Measurements from ENCODE around the gene UQCRQ. TPM values are rescaled to one million over a fixed set of nuclear protein-coding genes. Genes with fewer than 3 reads are reported as not detected.
A peak's percentile ranks its signal among the peaks of the same experiment; 100 is the strongest.

The UQCRQ gene
- total and polyA plus RNA-seq, 2 of the 13 experiments (the other 11 are each of a cell fraction or from before 2014, with no cell fraction given), result 257 to 575 TPM

- TF ChIP-seq GFI1 (CRISPR knock-in tag; IDR thresholded peaks at IDR 0.05; ENCODE audit: borderline replicate concordance), result no peak
- no peak for TF ChIP-seq RORA (CRISPR knock-in tag; IDR thresholded peaks at IDR 0.05)
- no peak for TF ChIP-seq AGO1 (IDR thresholded peaks at IDR 0.05; ENCODE audit: low read depth, low read length, poor library complexity, severe bottlenecking)
- TF ChIP-seq ZSCAN21 (CRISPR knock-in tag; IDR thresholded peaks at IDR 0.05; ENCODE audit: borderline replicate concordance), result no peak
- TF ChIP-seq ZKSCAN5 (CRISPR knock-in tag; IDR thresholded peaks at IDR 0.05), result no peak
Observed at GRCh38 chr5:132877466-132877865, 11.0 kb downstream of the UQCRQ start (continued).

- Histone ChIP-seq H4K20me1 (ENCODE audit: insufficient read depth, low read length) (no peaks in the 10 kb centered on the region), H3K36me3 (replicated peaks in 1 of 2; ENCODE audit: control insufficient read depth in 1 of 2, insufficient read depth in 2 of 2, low read length in 2 of 2) (peaks cover 14 to 34% of the 10 kb centered on the region in 2 experiments), H3K4me1 (ENCODE audit: insufficient read depth, low read length) (peaks cover 55% of the 10 kb centered on the region), H2AFZ (ENCODE audit: low read length) (no peak overlapping the region), H3K27me3 (ENCODE audit: control insufficient read depth in 1 of 2, insufficient read depth in 2 of 2, low read length in 2 of 2) (no peaks in the 10 kb centered on the region; a peak in 1 of 5 replicates), H3K4me3 (replicated peaks in 1 of 3; ENCODE audit: insufficient read depth in 1 of 3, low read depth in 2 of 3, low read length in 3 of 3) (no peak overlapping the region), H3K9ac (ENCODE audit: insufficient read depth, low read depth, low read length) (no peak overlapping the region), H3K9me3 (ENCODE audit: low read length) (no peaks in the 10 kb centered on the region), H3K27ac (ENCODE audit: extremely low read length, insufficient read depth, low read length) (peak overlapping the region; percentile 21), H3K79me2 (ENCODE audit: insufficient read depth, low read length) (peaks cover 13% of the 10 kb centered on the region), H3K4me2 (ENCODE audit: low read depth, low read length) (no peak overlapping the region)
- TF ChIP-seq TGIF2 (CRISPR knock-in tag; IDR thresholded peaks at IDR 0.05), result no peak
- TF ChIP-seq, protein P1, sequence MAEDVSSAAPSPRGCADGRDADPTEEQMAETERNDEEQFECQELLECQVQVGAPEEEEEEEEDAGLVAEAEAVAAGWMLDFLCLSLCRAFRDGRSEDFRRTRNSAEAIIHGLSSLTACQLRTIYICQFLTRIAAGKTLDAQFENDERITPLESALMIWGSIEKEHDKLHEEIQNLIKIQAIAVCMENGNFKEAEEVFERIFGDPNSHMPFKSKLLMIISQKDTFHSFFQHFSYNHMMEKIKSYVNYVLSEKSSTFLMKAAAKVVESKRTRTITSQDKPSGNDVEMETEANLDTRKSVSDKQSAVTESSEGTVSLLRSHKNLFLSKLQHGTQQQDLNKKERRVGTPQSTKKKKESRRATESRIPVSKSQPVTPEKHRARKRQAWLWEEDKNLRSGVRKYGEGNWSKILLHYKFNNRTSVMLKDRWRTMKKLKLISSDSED (CRISPR knock-in tag; IDR thresholded peaks at IDR 0.05), result no peak
- TF ChIP-seq SPEN (CRISPR knock-in tag; IDR thresholded peaks at IDR 0.05; ENCODE audit: low read depth), result no peak
- TF ChIP-seq POLR2AphosphoS5 (IDR thresholded peaks at IDR 0.05; ENCODE audit: low read depth, low read length), result peak; percentile 27; the same call in 1 of the 2 replicates
- FAIRE-seq, result no peak
- ATAC-seq, result no peak; the same call in 2 of the 3 replicates
- no peak for DNase-seq (ENCODE audit: low spot score)
- intact Hi-C loops (cut with micrococcal nuclease; ENCODE audit: unreplicated experiment) (no loop called here), in situ Hi-C loops (cut with HindIII; ENCODE audit: extremely low pct_ligation_motif_present, low pct_unique_long_range_greater_than_20kb) (no loop called here)
- POLR2A ChIA-PET, result no interaction called here
- no TSS peak for BruUV-seq (replicated peaks)
- WGBS (ENCODE audit: low lambda C conversion rate), result 92% methylated on average over 3 of the region's 3 CpGs
- CTCF ChIA-PET (ENCODE audit: low intra/inter-chr PET ratio, low total read pairs), result no interaction called here
Observed at GRCh38 chr5:132877938-132878337, 11.5 kb downstream of the UQCRQ start.
